ENCODE data around the gene CNOT11.
"Not testable (repeated sequence)": the region's sequence is repeated elsewhere in the genome, so short reads cannot be mapped to it uniquely, and the experiment has no call there.

The CNOT11 gene

DNA sequence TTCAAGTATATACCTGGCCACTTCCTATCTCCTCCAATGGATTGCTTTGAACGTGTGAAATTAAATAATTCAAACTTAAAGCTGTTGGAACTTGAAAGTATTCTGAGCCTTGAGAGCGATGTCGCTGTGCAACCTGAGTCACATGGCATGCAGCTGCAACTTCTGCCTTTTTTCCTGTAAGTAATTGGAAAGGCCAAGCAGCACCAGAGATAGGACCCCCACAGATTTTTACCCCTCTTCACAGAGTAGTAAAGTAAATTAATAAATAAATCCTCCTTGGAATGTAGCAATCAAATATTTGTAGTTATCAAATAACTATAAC lies 59.0 kb downstream of the CNOT11 start:
- DNase-seq, result no peak

DNA sequence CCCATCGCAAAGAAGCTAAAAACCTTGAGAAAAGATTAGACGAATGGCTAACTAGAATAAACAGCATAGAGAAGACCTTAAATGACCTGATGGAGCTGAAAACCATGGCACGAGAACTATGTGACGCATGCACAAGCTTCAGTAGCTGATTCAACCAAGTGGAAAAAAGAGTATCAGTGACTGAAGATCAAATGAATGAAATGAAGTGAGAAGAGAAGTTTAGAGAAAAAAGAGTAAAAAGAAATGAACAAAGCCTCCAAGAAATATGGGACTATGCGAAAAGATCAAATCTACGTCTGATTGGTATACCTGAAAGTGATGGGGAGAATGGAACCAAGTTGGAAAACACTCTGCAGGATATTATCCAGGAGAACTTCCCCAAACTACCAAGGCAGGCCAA lies 63.9 kb downstream of the CNOT11 start:
- not testable (repeated sequence) for DNase-seq
